ENCODE measurements around the gene SIL1.
"Not testable (repeated sequence)": the region's sequence is repeated elsewhere in the genome, so short reads cannot be mapped to it uniquely, and the experiment has no call there.

Gene SIL1

DNA sequence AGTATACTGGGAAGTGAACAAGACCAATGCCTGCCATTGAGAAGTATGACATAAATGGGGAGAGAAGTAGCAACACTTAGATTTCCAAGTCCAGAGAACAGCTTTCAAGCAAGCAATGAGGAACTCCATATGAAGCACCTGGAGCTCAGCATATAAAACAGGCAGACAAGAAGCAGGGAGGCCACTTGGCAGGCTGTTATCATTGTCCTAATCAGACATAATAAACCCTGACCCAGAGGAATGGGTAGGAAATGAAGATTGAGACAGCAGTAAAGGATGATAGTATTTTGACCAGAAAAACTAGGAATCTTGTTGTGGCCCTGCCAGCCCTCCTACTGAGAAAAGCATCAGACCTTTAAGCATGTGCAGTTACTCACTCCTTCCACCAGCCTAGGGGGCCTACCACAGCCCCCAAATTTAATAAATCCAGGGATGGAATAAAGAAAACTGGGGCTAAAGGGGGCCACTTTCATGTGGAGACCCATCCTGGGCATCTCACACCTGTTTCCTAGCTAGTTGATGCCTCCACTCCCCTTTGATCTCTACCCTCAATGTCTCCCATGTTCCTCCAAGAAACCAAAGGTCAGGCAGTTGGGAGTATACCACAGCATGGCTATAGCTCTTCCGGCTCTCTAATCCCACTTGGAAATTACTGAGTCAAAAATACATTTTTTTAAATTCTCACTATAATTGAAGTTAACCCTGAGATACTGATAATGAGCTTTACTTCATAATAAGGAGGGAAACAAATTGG lies 135.1 kb downstream of the SIL1 start:
- DNase-seq, result no peak

DNA sequence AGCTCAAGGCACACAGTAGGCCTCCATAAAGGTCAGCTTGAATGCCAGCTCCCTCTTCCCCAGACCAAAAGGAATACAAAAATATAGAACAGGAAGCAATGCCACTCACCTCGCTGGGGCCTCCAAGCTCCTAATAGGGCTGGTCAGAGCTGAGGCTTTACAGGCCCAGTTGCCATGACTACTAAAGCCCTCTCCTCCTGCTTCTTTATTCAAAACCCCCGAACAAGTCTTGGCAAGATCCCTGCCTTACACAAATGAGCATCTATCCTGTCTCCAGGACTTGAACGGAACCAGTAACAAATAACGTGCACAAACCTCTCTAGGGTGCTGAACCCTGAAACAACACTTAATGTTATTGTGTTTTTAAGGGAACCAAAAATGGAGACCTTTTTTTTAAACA lies 136.3 kb downstream of the SIL1 start:
- DNase-seq, result no peak

DNA sequence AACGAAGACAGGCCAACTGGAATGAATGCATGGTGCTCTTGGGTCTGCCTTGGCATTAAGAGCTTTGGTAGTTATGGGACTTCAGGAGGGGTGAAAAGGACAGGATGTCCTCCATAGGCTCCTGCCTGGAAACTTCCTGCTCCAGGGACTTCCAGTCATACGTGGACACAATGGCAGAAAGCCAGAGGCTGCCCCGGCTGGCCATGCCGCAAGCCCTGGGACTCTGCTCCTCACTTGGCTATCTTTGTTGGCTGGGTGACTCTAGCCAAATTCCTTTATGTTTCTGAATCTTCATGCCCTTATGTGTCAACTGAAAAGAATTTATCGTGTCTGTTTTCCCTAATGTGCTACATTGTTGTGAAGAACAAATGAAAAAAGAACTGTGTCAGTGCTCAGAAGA lies 136.9 kb downstream of the SIL1 start:
- DNase-seq, result no peak

DNA sequence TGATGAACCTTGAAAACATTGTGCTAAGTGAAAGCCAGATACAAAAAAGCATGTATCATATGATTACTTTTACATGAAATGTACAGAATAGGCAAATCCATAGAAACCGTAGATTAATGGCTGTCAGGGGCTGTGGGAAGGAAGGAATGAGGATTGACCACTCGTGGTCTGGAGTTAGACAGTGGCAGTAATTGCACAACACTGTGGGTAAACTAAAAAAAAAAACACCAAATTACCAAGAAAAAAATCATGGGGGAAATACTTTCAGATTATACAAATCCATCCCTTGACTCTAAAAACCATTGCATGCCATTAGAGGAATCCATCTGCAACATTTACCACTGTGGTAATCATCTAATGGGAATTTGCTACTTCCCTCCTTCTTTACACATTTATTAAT lies 140.0 kb downstream of the SIL1 start:
- no peak for DNase-seq

DNA sequence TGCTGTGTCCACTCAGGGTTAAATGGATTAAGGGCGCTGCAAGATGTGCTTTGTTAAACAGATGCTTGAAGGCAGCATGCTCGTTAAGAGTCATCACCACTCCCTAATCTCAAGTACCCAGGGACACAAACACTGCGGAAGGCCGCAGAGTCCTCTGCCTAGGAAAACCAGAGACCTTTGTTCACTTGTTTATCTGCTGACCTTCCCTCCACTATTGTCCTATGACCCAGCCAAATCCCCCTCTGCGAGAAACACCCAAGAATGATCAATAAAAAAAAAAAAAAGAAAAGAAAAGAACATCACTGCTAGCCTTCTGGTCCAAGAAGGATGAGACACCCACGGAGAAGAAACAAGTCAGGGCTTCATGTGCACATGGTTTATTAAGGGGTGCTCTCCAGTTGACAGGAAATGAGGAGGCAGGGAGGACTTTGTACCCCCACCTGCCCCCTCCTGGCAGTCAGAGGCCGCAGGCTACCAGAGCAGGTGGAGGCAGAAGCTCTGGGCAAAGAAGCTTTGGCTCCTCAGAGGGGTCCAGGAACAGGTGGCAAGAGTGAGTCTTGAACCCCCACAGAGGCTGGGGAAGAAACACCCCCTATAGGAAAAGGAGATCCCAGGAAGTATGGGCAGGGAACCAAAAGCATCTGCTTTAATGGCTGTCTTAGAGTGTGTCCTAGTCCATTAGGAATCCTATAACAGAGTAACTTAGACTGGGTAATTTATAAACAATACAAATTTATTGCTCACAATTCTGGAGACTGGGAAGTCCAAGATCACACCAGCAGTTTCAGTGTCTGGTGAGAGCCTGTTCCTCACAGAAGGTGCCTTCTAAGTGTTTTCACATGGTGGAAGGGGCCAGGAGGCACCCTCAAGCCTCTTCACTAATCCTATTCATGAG lies 140.9 kb downstream of the SIL1 start:
- DNase-seq, result not testable (repeated sequence)

DNA sequence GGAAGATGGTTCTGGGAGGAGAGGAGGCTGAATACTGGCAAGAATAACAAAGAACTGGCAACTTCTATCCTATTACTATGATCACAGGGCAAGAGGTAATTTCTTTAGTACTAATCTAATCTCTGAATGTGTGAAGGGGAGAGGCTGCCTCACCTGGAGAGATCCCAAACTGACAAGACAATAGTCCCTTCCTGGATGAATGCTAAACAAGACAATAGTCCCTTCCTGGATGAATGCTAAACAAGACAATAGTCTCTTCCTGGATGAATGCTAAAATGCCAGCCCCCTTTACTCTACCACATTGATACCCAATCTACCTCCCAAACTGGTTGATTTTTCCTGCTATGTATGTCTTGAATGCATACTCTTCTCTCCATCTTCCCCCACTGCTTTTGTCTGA lies 145.2 kb downstream of the SIL1 start:
- no peak for DNase-seq

DNA sequence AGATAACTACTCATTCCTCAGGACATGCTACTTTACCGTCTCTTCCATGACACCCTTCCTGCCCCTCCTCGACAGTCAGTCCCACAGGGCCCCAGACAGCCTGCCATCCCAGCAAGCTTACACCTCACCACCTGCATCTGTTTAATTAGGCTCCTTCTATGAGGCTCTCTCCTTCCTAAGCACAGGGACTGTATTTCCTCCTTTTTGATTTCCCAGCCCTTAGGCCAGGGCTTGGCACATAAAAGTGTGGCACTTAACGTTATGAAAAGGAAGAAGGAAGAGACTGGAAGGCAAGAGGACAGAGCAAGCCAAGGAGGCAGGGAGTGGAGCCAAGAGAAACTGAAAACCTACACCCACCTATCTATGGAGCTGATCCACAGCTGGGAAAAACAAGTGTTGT lies 146.8 kb downstream of the SIL1 start:
- no peak for DNase-seq

DNA sequence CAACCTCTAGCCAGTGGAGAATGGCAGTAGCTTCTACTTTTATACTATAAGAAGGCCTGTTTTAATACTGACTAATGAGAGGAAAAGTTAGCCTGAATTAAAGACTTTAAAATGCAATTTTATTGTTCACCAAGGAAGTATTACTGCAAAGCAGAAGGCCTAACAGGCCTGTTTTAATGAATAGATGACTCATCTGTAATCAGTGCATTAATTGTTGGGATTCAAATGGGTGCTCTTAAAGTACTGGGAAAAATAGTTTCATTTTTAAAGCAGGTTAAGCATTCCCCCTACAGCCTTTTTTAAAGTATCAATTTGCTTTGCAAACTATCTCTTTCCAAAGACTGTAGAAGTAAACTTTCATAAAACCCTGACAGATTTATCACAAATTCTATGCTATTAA lies 147.7 kb downstream of the SIL1 start:
- no peak for DNase-seq

DNA sequence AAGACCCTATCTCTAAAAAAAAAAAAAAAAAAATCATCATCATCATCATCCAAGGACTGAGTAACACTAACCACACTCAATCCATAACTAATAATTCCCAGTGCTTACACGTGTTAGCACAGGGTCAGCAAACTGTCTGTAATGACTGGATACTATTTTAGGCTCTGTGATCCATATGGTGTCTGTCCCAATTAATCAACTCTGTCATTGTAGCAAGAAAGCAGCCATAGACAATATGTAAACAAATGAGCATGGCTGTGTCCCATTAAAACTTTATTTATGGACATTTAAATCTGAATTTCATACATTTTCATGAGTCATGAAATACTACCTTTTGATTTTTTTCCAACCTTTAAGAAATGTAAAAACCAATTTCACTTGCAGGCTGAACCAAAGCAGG lies 148.4 kb downstream of the SIL1 start:
- DNase-seq, result no peak

DNA sequence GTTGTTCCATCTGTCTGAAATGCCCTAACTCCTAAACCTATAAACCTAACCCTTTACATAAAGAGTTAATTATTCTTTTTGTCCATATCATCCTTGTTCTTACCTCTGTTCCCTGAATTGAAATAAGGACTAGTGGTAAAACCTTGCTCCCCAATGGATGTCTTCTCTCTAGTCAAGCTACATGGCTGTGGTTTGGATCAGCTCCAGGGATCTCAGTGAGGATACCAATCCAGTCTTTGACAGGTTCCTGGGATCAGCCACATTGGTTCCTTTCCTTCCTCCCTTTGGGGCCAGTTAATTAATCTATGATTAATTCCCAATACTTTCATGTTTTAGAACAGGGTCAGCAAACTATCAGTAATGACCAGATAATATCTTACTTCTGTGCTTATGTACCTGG lies 151.6 kb downstream of the SIL1 start:
- no peak for DNase-seq

DNA sequence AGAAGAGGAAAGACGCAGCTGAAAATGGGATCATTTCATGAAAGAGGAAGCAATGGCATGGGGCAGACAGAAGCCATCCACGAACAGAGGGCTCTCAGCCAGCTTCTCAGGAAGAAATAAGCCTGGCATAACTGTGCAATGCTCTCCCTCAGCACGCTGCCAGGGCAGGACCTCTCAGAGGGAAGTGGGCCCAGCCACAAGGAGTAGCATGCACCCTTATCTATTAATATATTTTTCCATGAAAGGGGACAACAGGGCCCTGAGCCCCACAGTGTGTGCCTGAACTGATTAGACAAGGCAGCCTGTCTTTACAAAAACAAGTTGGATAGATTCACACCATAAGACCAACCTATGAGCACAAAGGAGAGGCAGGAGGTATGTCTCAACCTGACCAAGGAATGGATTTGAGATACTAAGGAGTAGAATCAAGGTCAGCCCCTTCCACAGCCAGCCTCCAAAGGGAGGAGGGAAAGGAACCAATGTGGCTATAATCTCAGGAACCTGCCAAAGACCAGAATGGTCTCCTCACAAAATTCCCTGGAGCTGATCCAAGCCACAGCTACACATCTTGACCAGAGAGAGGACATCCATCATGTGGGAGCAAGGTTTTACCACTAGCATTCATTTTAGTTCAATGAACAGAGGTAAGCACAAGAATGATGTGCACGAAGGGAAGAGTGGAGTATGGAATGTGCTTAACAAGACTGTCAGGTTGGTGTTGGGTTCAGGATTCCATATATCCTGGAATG lies 154.8 kb downstream of the SIL1 start:
- no peak for DNase-seq

DNA sequence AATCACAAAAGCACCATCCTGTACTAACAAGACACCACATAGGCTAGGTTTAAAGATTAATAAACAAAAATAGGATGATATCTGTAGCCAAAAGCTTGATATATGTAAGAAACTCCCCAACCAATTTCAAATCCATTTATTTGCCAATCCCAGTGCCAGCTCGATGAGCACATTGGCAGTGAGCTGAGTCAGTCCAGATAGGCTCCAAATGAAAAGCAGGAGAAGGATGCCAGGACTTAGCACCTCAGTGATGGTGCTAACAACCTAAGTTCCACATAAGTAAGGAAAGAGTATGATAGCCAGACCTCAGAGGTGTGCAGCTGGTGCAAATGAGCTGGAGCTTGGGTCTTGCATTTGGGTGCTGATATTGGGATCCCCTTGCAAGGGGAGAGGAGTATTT lies 158.1 kb downstream of the SIL1 start:
- no peak for DNase-seq

DNA sequence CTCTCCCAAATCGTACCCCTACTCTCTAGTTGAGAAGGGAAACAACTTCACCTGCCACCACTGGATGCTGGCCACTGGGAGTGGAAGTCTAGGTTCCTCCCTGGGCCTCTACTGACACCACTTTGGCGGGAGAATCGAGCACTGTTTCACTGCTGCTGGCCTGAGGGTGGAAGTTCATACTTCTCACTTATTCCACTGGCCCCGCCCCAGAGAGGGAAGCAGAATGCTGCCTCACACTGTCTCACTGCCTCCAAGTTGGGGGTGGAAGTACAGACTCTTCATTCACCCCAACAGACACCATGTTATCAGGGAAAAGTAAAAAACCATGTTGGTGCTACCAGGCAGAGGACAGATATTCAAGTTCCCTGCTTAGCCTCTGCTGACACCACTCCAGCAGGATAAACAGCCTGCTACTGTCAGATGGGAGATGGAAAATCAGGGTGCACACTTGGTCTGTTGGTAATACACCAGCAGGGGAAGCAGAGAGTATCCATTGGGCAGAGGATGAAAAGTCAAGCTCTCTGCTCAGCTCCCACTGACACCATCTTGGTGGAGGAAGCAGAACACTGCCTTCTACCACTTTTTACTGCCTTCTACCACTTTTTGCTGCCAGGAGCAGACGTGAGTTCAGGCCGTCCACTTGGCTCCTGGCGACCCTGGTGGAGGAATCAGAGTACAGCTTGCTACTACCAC lies 159.4 kb downstream of the SIL1 start:
- no peak for DNase-seq

DNA sequence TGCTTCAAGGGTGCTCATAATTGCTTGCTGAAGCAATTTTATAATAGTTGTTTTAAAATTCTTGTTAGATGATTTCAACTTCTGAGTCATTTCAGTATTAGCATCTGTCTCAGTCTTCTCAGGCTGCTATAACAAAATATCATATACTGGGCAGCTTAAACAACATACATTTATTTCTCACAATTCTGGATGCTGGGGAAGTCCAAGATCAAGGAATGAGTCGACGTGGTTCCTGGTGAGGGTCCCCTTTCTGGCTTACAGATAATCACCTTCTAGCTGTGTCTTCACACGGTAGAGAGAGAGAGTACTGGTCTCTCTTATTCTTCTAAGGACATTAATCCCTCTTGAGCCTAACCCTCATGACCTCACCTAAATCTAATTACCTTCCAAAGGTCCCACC lies 160.4 kb downstream of the SIL1 start:
- no peak for DNase-seq

DNA sequence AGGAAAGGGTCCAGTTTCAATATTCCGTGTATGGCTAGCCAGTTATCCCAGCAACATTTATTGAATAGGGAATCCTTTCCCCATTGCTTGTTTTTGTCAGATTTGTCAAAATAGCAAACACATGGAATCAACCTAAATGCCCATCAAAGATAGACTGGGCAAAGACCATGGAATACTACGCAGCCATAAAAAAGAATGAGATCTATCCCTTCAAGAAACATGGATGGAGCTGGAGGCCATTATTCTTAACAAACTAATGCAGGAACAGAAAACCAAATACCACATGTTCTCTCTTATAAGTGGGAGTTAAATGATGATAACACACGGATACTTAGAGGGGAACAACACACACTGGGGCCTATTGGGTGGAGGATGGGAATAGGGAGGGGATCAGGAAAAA lies 161.8 kb downstream of the SIL1 start:
- DNase-seq, result not testable (repeated sequence)

DNA sequence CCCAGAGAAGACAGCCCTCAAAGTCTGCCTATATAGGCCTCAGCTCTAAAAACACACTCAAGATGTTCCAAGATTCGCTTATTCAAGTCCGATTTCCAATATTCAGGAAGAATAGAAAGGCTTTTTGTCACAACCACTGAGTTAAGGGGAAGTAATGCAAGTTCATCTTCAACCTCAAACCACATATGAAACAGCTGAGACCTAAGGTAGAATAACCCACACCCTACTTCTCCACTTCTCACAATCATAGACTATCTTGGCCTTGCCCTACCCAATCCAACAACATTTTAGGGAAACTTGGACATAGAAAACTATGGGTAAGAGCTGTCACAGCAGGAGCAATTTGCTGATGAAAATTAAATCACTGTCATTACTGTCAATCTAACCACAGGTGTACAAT lies 171.0 kb downstream of the SIL1 start:
- DNase-seq, result no peak

DNA sequence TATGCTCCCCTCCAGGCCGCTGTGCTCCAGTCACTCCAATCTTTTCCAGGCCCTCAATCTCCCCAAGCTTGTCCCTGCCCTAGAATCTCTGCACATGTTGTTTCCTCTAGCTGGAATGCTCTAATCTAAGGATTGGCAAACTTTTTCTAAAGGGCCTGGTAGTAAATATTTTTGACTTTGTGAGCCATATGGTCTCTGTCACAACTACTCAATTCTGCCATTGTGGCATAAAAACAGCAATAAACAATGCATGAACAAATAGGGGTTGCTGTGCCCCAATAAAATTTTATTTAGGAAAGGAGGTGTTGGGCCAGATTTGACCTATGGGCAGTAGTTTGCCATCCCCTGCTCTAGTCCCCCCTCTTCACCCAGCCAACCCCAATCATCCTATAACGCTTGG lies 172.5 kb downstream of the SIL1 start:
- DNase-seq, result no peak

DNA sequence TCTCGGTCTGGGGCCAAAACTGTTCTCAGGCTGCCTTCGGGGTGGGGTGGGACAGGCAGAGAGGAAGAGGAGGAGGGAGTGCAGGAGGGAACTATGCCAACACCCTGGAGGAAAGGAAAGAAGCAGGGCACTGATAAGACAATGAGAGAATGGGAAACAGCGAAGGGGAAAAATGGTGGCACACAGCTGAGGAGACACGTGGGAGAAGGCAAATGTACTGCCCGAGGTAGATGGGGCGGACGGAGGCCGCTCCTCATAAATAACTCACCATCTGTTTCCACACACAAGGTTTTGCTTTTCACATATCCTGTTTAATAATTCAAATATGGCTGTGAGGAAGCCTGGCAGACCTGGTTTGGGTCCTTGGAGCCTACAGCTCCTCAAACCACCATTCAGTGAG lies 174.9 kb downstream of the SIL1 start:
- DNase-seq, result no peak

DNA sequence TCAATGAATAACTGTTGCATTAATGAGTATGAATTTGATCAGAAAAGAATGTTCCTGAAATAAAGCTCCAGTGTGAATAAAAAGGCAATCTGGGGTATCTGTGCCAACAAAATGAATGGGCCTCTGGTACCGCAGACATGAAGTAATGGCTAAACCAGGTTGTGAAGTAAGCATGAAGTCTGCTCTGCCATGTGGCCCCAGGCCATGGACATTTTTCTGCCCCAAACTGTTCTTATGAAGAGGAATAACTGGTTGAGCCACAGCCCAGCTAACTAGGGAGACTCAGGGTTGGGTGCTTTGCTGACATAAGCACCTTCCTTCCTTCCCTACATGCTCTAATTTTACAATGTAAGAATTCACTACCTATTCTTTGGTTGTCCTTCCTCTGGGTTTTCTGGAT lies 175.6 kb downstream of the SIL1 start:
- no peak for DNase-seq

DNA sequence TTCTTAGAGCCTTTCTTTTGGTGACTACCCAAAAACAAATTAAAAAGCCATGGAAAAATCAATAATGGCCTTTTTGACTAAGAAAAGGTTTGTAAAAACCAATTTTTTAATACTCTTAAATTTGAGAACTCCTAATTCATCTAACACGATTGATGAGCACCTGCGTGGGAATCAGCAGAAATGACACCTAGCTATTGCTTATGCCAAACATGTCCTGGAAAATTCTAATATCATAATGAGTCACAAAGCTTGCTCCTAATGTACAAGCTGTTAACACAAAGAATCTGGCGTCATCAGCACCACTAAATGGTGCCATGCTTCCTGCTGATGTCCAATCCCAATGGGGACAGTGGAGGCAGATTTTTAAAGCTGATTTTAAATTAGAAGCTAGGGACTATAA lies 176.8 kb downstream of the SIL1 start:
- no peak for DNase-seq

DNA sequence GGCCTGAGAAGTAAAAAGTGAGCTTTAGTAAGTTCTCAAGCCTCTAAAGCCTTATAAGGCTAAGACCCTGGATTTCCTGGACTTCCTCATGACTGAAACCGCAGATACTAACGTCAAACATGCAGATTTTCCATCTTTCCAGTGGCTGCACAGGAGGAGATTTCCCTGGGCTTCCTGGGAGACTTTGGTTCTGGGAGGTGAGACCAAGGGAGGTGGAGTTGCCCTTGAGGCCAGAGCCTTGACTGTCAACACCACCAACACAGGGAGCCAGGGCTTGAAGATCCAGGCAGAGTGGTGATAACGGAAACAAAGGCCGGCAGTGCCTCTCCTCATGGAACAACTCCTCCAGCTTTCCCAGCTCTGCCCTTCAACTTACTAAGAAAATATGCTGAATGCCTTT lies 178.3 kb downstream of the SIL1 start:
- no peak for DNase-seq

DNA sequence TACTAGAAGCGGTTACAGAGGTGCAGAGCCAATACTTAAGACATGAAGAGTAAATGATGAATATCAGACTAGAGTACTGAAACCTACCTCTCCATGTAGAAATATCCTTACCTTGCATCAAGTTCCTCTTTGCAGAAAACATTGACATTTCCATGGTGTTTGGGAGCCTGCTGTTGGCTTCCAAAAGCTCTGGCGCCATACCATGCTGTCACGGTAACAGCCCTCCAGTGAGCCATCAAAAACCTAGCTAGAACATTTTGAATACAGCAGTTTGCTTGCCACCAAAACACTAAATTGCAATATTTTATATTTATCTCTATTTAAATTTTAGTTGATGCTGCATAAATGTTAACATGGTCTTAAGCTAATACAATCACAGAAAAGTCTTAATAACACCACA lies 179.0 kb downstream of the SIL1 start:
- DNase-seq, result no peak

DNA sequence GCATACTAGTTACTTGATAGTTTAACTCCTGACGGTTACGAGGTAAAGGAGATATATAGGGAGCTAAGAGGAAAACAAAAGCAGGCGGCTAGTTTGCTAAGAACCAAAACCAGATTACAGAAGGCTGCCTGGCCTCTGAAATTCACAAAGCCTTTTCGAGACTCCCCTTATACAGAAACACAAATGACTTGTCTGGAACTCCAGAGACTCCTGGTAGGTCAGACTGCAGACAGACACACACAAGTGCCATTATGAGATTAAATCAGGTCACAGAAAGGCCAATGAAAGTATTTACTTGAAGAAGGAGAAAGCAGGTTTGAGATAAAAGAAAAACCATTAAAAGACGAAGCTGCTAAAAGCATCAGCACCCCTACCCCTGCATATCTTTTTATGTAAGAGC lies 180.5 kb downstream of the SIL1 start:
- no peak for DNase-seq
